Osteoblast (primary cell): Measurements from ENCODE around the gene NXNL2. TPM values are rescaled to one million over a fixed set of nuclear protein-coding genes. Genes with fewer than 3 reads are reported as not detected.

Source experiments
- DNase-seq: peaks from one replicate; pipeline ENCODE4 v3.0.0; 2011; ENCODE audit warnings: low spot score, mixed read lengths; ENCODE audit not compliant: insufficient read length; ENCODE audit errors: missing footprints
- H2AFZ ChIP-seq: 2 replicates; pipeline ENCODE4 v1.6.0; 2011; ENCODE audit warnings: mild to moderate bottlenecking, low read length
- H3K27ac ChIP-seq: 2 replicates; pipeline ENCODE4 v1.5.1; 2011; ENCODE audit warnings: mild to moderate bottlenecking, low read depth, low read length, moderate library complexity
- H3K27me3 ChIP-seq: 2 replicates; pipeline ENCODE4 v1.6.0; 2012; ENCODE audit warnings: mild to moderate bottlenecking, control low read depth, inconsistent platforms, low read length, moderate library complexity; ENCODE audit not compliant: insufficient read depth
- H3K36me3 ChIP-seq: 2 replicates; pipeline ENCODE4 v1.5.1; 2011; ENCODE audit warnings: mild to moderate bottlenecking, low read length, control low read depth, moderate library complexity; ENCODE audit not compliant: insufficient read depth
- H3K4me1 ChIP-seq: 2 replicates; pipeline ENCODE4 v1.5.1; 2011; ENCODE audit warnings: mild to moderate bottlenecking, low read length, control low read depth, moderate library complexity; ENCODE audit not compliant: insufficient read depth
- H3K4me2 ChIP-seq: 2 replicates; pipeline ENCODE4 v1.6.0; 2011; ENCODE audit warnings: mild to moderate bottlenecking, low read length; ENCODE audit not compliant: insufficient read depth
- H3K4me3 ChIP-seq: fragments of 200-600 bp; sonication (generic); 3 replicates; pipeline ENCODE4 v1.5.1; 2012; ENCODE audit warnings: mild to moderate bottlenecking, low read length, inconsistent platforms; ENCODE audit not compliant: insufficient read depth
- H3K79me2 ChIP-seq: 2 replicates; pipeline ENCODE4 v1.6.0; 2012; ENCODE audit warnings: mild to moderate bottlenecking, low read length, control low read depth, inconsistent platforms; ENCODE audit not compliant: insufficient read depth
- H3K9me3 ChIP-seq: 2 replicates; pipeline ENCODE4 v1.5.1; 2011; ENCODE audit warnings: low read depth, low read length, control low read depth
- H4K20me1 ChIP-seq: 2 replicates; pipeline ENCODE4 v1.6.0; 2012; ENCODE audit warnings: mild to moderate bottlenecking, low read length, control low read depth; ENCODE audit not compliant: insufficient read depth
- total RNA-seq: library from RNA; depleted of rRNA; stranded (reverse); fragments of >200 nt; gene quantifications from 2 replicates; pipeline ENCODE4 v1.2.3, GENCODE V29; 2012
- TF ChIP-seq, protein P1 (sequence below): IDR thresholded peaks from 2 replicates; pipeline ENCODE4 v1.5.1; 2011; ENCODE audit warnings: mild to moderate bottlenecking, low read depth, low read length, moderate library complexity; ENCODE audit errors: extremely low read depth

The NXNL2 gene
- total RNA-seq, 1 donor: 3.3 TPM

DNA sequence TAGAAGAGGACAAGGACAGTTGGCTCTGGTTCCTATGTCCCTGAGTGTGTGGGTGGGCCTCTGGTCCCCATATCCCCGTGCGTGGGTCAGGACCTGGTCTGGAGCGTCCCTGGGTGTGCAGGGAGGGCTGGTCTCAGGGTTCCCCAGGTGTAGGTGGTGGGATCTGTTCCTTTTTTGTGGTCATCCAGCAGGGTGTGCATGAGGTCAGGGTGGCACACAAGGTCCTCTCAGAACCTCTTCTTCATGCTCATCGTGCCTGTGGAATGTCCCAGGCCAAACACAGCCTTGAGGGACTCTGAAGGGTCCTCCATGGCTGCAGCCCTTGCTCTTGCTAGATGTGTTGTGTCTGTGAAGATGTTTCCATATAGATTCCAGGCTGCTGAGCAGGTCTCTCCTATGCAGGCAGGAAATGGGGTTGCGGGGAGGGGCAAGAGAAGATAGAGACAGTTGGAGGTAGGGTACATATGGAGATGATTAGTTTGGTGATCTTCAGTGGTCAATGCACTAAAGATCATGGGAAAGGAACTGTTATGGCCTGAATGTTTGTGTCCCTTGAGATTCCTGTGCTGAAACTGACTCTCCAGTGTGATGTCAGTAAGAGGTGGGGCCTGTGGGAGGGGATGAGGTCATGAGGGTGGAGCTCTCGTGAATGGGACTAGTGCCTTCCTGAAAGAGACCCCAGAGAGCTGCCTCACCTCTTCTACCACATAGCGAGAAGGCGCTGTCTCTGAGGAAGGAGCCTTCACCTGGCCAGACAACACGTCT lies 53.1 kb downstream of the NXNL2 start:
- no peaks in the 10 kb centered on the region for H3K36me3 ChIP-seq
- peaks cover 25% of the 10 kb centered on the region for H3K4me1 ChIP-seq
- H4K20me1 ChIP-seq: no peaks in the 10 kb centered on the region
- peak; percentile 37 for DNase-seq
- TF ChIP-seq, protein P1, sequence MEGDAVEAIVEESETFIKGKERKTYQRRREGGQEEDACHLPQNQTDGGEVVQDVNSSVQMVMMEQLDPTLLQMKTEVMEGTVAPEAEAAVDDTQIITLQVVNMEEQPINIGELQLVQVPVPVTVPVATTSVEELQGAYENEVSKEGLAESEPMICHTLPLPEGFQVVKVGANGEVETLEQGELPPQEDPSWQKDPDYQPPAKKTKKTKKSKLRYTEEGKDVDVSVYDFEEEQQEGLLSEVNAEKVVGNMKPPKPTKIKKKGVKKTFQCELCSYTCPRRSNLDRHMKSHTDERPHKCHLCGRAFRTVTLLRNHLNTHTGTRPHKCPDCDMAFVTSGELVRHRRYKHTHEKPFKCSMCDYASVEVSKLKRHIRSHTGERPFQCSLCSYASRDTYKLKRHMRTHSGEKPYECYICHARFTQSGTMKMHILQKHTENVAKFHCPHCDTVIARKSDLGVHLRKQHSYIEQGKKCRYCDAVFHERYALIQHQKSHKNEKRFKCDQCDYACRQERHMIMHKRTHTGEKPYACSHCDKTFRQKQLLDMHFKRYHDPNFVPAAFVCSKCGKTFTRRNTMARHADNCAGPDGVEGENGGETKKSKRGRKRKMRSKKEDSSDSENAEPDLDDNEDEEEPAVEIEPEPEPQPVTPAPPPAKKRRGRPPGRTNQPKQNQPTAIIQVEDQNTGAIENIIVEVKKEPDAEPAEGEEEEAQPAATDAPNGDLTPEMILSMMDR: no peak
- no peak overlapping the region for H3K4me3 ChIP-seq
- H3K27ac ChIP-seq: no peak overlapping the region
- H3K4me2 ChIP-seq: no peak overlapping the region
- no peaks in the 10 kb centered on the region for H3K9me3 ChIP-seq
- no peak overlapping the region for H2AFZ ChIP-seq
- no peaks in the 10 kb centered on the region for H3K27me3 ChIP-seq
- no peaks in the 10 kb centered on the region for H3K79me2 ChIP-seq

DNA sequence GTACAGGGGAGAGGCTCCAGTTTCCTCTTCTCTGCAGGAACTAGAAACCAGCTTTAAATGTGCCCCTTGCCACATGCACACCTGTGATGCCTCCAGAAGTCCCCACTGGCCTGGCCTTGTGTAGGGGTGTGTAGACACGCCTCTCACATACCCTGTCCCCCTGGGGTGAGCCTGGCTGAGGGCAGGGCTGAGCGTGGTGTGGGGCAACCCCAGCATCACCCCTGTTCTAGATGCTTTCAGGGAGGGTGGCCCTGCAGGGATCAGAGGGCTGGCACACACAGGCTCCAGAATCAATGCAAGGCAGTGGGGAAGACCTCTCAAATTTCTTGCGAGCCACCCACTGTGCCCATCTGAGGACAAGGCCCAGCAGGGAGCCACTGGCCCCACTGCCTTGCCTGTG lies 54.7 kb downstream of the NXNL2 start:
- H3K4me2 ChIP-seq: no peak overlapping the region
- TF ChIP-seq, protein P1: no peak
- H4K20me1 ChIP-seq: no peaks in the 10 kb centered on the region
- no peaks in the 10 kb centered on the region for H3K79me2 ChIP-seq
- no peaks in the 10 kb centered on the region for H3K27me3 ChIP-seq
- H3K9me3 ChIP-seq: no peaks in the 10 kb centered on the region
- H3K36me3 ChIP-seq: no peaks in the 10 kb centered on the region
- DNase-seq: peak; percentile 8
- H3K4me3 ChIP-seq: no peak overlapping the region
- H3K27ac ChIP-seq: no peak overlapping the region
- no peak overlapping the region for H2AFZ ChIP-seq
- peaks cover 13% of the 10 kb centered on the region for H3K4me1 ChIP-seq

DNA sequence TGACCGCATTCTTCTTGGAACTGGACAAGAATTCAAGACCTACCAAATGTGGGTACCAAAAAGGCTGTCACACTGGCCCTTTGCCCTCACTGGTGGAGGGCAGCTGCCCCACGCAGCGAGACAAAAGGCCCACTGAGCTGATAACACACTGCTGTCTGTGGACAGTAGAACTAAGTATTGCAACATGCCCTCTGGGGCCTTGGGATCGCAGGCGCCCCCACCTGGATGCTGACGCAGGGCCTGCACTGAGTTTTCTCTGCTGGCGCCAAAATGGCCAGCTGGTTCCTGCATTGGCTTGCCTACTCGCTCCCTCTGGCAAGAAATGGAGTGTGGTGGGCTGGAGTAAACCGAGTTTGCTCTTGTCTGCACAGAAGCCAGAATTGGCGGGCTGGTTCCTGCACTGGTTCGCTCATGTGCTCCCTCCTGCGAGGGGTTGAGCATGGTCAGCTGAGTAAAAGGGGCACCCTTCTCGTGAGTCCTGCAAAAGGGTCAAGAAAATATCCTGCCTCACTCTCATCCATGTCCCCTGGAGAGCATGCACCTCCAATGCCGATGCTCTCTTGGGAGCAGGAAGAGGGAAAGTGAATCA lies 55.7 kb downstream of the NXNL2 start:
- H3K27me3 ChIP-seq: no peaks in the 10 kb centered on the region
- no peaks in the 10 kb centered on the region for H4K20me1 ChIP-seq
- no peak for DNase-seq
- no peak overlapping the region for H3K4me2 ChIP-seq
- no peak overlapping the region for H3K27ac ChIP-seq
- no peak overlapping the region for H3K4me3 ChIP-seq
- no peaks in the 10 kb centered on the region for H3K36me3 ChIP-seq
- H3K9me3 ChIP-seq: no peaks in the 10 kb centered on the region
- H3K4me1 ChIP-seq: peaks cover 13% of the 10 kb centered on the region
- no peak overlapping the region for H2AFZ ChIP-seq
- H3K79me2 ChIP-seq: no peaks in the 10 kb centered on the region
- TF ChIP-seq, protein P1: no peak

DNA sequence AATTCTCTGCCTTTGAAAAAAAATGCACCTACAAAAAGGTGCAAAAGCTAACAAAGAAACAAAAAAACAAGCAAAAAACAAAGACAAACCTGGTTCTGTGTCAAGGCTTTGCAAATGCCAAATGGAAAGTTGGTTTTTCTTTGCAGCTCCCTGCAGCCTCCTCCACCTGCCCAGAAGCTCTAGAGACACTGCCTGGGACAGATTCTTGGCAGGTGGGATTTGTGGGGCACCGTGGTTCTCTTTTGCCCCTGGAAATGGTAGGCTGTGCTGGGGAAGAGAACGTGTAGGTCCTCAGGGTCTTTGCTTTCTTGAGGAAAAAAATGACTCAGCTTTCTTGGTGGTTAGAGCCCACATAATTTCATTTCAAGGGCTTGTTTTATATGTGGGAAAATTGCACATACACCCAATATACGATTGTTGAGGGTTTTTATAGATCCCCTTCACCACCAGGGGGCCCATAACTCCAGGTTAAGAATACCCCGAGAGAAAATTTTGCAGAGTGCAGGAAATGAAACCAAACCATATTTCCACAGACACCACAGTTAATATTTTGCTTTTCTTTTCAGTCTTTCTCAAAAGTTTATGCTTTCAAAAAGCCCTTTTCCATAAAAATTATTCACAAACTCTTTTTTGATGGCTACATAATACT lies 58.7 kb downstream of the NXNL2 start:
- TF ChIP-seq, protein P1: peak; percentile 71

More for the DNA sequence above, 58.7 kb downstream of the NXNL2 start:
- H3K4me2 ChIP-seq: peak overlapping the region; percentile 24
- H2AFZ ChIP-seq: peak overlapping the region; percentile 44
- no peaks in the 10 kb centered on the region for H3K36me3 ChIP-seq
- no peaks in the 10 kb centered on the region for H3K27me3 ChIP-seq
- H3K27ac ChIP-seq: no peak overlapping the region
- H3K79me2 ChIP-seq: no peaks in the 10 kb centered on the region
- H3K4me3 ChIP-seq: no peak overlapping the region
- H3K4me1 ChIP-seq: no peaks in the 10 kb centered on the region
- peak; percentile 88 for DNase-seq
- no peaks in the 10 kb centered on the region for H3K9me3 ChIP-seq
- no peaks in the 10 kb centered on the region for H4K20me1 ChIP-seq
